Lower leg skin (tissue), 3 donors: ENCODE results near the gene SLC25A39.

Source experiments
- POLR2A ChIP-seq, 2 donors: fragments of 450-650 bp; IDR thresholded peaks; one replicate each; pipeline ENCODE4 v1.6.1; 2016 to 2017; ENCODE audit warnings: antibody characterized with exemption in 2 of 2, mild to moderate bottlenecking in 1 of 2, moderate library complexity in 1 of 2
- TF ChIP-seq, protein P1 (sequence below), 3 donors: fragments of 450-650 bp; IDR thresholded peaks; one replicate each; pipeline ENCODE4 v1.5.1; 2016; ENCODE audit warnings: antibody characterized with exemption in 3 of 3, mild to moderate bottlenecking in 3 of 3, moderate library complexity in 2 of 3

GRCh38 chr17:44320066-44320465 is 4.6 kb downstream of the SLC25A39 start:
- TF ChIP-seq, protein P1, sequence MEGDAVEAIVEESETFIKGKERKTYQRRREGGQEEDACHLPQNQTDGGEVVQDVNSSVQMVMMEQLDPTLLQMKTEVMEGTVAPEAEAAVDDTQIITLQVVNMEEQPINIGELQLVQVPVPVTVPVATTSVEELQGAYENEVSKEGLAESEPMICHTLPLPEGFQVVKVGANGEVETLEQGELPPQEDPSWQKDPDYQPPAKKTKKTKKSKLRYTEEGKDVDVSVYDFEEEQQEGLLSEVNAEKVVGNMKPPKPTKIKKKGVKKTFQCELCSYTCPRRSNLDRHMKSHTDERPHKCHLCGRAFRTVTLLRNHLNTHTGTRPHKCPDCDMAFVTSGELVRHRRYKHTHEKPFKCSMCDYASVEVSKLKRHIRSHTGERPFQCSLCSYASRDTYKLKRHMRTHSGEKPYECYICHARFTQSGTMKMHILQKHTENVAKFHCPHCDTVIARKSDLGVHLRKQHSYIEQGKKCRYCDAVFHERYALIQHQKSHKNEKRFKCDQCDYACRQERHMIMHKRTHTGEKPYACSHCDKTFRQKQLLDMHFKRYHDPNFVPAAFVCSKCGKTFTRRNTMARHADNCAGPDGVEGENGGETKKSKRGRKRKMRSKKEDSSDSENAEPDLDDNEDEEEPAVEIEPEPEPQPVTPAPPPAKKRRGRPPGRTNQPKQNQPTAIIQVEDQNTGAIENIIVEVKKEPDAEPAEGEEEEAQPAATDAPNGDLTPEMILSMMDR (IDR thresholded peaks at IDR 0.05): no peak
- TF ChIP-seq POLR2A (IDR thresholded peaks at IDR 0.05): no peak
